ENCODE data around the gene AKAP8. TPM values are rescaled to one million over a fixed set of nuclear protein-coding genes. Genes with fewer than 3 reads are reported as not detected.

The AKAP8 gene
- total and polyA plus RNA-seq, 12 donors = 13.0 to 45.8 (median 29.3) TPM

DNA sequence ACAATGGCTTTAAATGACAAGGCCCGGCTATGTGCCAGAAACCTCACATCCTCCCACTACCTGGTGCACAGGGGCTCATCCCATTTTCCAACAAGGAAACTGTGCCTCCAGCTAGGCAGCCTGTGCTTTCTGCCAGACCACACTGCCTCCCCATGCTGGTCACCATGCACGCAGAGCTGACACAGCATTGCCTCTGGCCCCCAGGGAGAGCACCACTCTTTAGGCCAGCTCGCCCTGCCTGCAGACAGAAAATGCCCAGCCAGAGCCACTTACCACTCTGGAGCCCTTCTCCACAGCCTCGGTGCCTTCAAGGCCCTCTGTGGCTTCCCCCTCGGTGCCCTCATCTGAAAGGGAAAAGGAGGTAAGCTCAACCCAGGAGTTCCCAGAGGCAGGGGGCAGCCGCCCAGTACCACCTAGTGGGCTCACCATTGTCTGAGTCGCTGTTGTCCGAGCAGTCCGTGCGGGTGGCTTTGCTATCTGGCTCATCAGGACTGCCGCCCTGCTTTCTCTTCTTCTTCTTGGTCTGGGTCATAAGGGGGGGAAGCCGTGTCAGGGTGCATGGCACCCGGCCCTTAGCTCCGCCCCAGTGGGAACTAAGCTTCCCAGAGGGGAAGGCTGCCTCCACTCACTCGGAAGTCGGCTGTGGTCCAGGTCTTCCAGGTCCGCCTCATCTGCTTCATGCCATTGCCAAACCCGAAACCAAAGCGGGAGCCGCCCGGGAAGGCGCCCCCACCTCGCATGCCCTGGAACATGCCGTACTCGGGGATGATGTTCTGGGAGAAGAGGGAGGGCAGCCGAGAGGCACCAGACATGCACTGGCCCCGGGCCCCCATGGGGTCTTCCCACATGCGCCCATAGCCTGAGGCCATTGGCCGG is 21.2 kb upstream of the AKAP8 start:
- no peak for TF ChIP-seq POLR2A (IDR thresholded peaks at IDR 0.05)
- TF ChIP-seq, protein P1, sequence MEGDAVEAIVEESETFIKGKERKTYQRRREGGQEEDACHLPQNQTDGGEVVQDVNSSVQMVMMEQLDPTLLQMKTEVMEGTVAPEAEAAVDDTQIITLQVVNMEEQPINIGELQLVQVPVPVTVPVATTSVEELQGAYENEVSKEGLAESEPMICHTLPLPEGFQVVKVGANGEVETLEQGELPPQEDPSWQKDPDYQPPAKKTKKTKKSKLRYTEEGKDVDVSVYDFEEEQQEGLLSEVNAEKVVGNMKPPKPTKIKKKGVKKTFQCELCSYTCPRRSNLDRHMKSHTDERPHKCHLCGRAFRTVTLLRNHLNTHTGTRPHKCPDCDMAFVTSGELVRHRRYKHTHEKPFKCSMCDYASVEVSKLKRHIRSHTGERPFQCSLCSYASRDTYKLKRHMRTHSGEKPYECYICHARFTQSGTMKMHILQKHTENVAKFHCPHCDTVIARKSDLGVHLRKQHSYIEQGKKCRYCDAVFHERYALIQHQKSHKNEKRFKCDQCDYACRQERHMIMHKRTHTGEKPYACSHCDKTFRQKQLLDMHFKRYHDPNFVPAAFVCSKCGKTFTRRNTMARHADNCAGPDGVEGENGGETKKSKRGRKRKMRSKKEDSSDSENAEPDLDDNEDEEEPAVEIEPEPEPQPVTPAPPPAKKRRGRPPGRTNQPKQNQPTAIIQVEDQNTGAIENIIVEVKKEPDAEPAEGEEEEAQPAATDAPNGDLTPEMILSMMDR (IDR thresholded peaks at IDR 0.05) = no peak
- Histone ChIP-seq H3K4me3 (no peak overlapping the region), H3K27me3 (no peaks in the 10 kb centered on the region), H3K27ac (peak overlapping the region in 1 of 5 donors; percentile 48), H3K4me1 (replicated peaks in 1 of 2) (peaks cover 9 to 40% of the 10 kb centered on the region in 2 donors), H3K36me3 (replicated peaks in 1 of 2) (peaks cover 0 to 78% of the 10 kb centered on the region in 2 donors), H3K9me3 (replicated peaks in 1 of 3) (no peaks in the 10 kb centered on the region)
- intact Hi-C loops (cut with DNase I) = no loop called here
- 81 to 86% (median 84%) methylated on average over 16 to 29 of the region's 29 CpGs for WGBS, 4 donors
- DNase-seq = peak in 1 of 7 donors; percentile 20

DNA sequence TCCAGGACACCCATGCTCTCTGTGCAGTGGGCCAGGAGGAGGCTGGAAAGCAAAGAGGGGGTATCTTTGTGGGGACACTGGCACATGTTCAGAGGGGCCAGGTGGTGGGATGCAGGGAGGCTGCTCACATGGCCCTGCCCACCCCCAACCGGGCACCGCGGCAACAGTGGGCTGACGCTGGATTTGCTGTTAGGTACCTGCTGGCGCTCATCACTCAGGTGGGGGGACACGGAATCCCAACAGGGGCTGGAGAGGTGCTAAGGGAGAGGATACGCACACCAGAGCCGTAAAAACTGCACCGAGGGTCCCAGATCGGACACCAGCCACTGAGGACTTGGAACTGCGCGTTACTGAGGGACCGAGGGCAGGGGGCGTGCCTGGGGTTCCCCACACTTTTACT is 20.0 kb upstream of the AKAP8 start:
- Histone ChIP-seq H3K27ac (peak overlapping the region in 1 of 5 donors; percentile 58), H3K4me3 (no peak overlapping the region), H3K27me3 (no peaks in the 10 kb centered on the region), H3K36me3 (replicated peaks in 1 of 2) (peaks cover 0 to 86% of the 10 kb centered on the region in 2 donors), H3K9me3 (replicated peaks in 1 of 3) (no peaks in the 10 kb centered on the region), H3K4me1 (replicated peaks in 1 of 2) (peaks cover 5 to 31% of the 10 kb centered on the region in 2 donors)
- peak in 1 of 7 donors; percentile 14 for DNase-seq
- intact Hi-C loops (cut with DNase I) = no loop called here
- TF ChIP-seq, protein P1 (IDR thresholded peaks at IDR 0.05) = no peak
- 90 to 94% (median 93%) methylated on average over 11 to 14 of the region's 14 CpGs for WGBS, 4 donors

DNA sequence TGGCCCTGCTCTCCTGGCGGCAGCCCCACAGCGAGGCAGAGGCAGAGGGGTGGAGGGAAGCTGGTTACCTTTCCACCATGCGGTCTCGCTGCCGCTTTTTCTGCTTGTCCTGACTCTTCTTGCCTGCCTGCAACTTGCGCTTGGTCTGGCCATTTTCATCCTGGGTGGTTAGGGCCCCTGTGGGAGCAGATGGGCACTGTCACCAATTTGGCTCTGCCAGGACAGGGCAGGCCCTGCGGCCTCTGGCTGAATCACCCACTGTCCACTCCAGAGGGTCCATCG is 19.6 kb upstream of the AKAP8 start:
- 74 to 87% (median 80%) methylated on average over 4 to 8 of the region's 8 CpGs for WGBS, 4 donors
- Histone ChIP-seq H3K36me3 (replicated peaks in 1 of 2) (peaks cover 0 to 91% of the 10 kb centered on the region in 2 donors), H3K4me3 (no peak overlapping the region), H3K27me3 (no peaks in the 10 kb centered on the region), H3K27ac (peak overlapping the region in 1 of 5 donors; percentile 58), H3K4me1 (replicated peaks in 1 of 2) (peaks cover under 1 to 27% of the 10 kb centered on the region in 2 donors), H3K9me3 (replicated peaks in 1 of 3) (no peaks in the 10 kb centered on the region)
- DNase-seq = no peak
- TF ChIP-seq, protein P1 (IDR thresholded peaks at IDR 0.05) = no peak
- no peak for TF ChIP-seq POLR2A (IDR thresholded peaks at IDR 0.05)
- intact Hi-C loops (cut with DNase I) = no loop called here

DNA sequence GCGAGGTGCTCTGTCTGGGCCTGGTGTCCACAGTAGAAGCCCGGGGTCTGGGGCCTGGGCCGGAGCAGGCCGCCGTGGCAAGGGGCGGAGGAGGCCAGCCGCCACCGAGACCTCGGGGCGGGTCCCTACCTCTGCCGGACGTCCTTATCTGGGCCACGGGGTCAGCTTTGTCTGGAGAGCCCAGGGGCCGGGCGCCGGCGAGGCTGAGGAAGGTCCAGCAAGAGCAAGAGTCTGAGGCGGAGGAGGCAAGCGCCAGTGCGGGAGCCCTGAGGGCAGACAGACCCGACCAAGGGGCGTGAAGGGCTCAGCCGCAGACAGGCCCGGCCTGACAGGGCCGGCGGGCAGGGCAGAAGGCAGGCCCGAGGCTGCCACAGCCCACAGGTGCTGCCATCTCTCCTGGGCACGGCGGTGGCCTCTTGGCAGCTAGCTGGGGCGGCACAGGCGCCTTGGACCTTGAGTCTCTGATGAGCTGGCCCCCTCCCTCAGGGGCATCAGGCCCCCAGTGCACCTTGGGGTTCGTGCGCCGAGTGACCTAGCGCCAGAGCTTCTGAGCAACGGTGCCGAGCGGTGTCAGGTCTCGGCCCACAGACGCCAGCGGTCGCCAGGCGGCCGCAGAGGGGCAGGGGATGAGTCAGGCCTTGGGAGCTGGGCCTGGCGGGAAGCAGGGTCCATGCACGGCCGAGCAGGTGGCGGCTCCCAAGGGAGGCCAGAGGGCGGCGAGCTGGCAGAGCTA is 19.1 kb upstream of the AKAP8 start:
- WGBS, 4 donors = 73 to 88% (median 77%) methylated on average over 8 to 50 of the region's 50 CpGs
- Histone ChIP-seq H3K36me3 (replicated peaks in 1 of 2) (peaks cover 0 to 96% of the 10 kb centered on the region in 2 donors), H3K4me1 (replicated peaks in 1 of 2) (peaks cover 0 to 22% of the 10 kb centered on the region in 2 donors), H3K9me3 (replicated peaks in 1 of 3) (no peaks in the 10 kb centered on the region), H3K4me3 (no peak overlapping the region), H3K27ac (peak overlapping the region in 2 of 5 donors; percentile 49 to 58), H3K27me3 (no peaks in the 10 kb centered on the region)
- no peak for TF ChIP-seq POLR2A (IDR thresholded peaks at IDR 0.05)
- TF ChIP-seq, protein P1 (IDR thresholded peaks at IDR 0.05) = peak in 2 of 6 experiments; percentile 19 to 28
- intact Hi-C loops (cut with DNase I) = no loop called here
- DNase-seq = peak in 6 of 7 donors; percentile 67 to 79 (median 73)
